ENCODE data around the gene FBXL19. TPM values are rescaled to one million over a fixed set of nuclear protein-coding genes. Genes with fewer than 3 reads are reported as not detected.

Gene FBXL19
- total and polyA plus RNA-seq, 2 of the 13 experiments (the other 11 are each of a cell fraction or from before 2014, with no cell fraction given), result 6.0 to 13.7 TPM

DNA sequence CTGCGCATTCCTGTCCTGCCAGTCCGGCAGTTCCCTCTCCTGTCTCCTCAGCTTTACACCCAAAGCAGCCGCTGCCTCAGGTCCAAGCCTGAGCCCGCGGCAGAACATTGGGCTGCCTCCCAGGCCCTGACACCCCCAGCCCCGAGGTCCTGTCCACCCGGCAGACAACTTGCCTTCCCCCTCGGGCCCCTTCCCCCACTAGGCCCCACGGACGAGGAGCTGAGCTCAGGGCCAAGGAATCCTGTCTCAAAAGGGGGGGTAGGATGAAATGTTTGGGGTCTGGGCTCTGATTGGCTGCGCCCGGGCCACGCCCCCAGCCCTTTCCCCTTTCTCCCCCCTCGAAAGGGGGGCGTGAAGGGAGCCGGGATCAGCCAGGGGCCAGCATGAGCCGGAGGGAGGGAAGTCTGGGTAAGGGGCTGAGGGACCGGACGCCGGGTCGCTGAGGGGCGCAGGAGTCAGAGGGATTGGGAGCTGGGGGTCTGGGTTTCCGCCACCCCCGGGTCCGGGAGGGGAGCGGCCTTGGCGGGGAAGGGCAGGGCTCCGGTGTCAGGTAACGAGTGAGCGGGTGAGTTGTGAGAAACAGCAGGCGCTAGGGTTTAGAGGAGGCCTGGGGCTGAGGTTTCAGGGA lies 27.0 kb upstream of the FBXL19 start, which contains the start of gene CTF1 (continued):
- TF ChIP-seq SP4 (CRISPR knock-in tag; IDR thresholded peaks at IDR 0.05) (peak; percentile 74), DR1 (CRISPR knock-in tag; IDR thresholded peaks at IDR 0.05) (no peak), ZNF615 (CRISPR knock-in tag; IDR thresholded peaks at IDR 0.05; ENCODE audit: borderline replicate concordance) (peak; percentile 75; the same call in 1 of the 2 replicates), ZXDC (CRISPR knock-in tag; IDR thresholded peaks at IDR 0.05) (no peak), FLYWCH1 (CRISPR knock-in tag; IDR thresholded peaks at IDR 0.05) (no peak), ZMYM4 (CRISPR knock-in tag; IDR thresholded peaks at IDR 0.05) (no peak; the same call in 1 of the 2 replicates), SETDB1 (CRISPR knock-in tag; IDR thresholded peaks at IDR 0.05; ENCODE audit: borderline replicate concordance) (no peak), ZNF605 (CRISPR knock-in tag; IDR thresholded peaks at IDR 0.05) (peak; percentile 87), RORA (CRISPR knock-in tag; IDR thresholded peaks at IDR 0.05) (no peak), SMAD3 (CRISPR knock-in tag; IDR thresholded peaks at IDR 0.05) (no peak), DNMT3B (CRISPR knock-in tag; conservative IDR thresholded peaks at IDR 0.05) (peak; percentile 60; the same call in 1 of the 2 replicates), SPEN (CRISPR knock-in tag; IDR thresholded peaks at IDR 0.05; ENCODE audit: low read depth) (peak; percentile 42; the same call in 1 of the 2 replicates), NFATC3 (CRISPR knock-in tag; IDR thresholded peaks at IDR 0.05) (0 out of 2 replicates have a peak, but pooled peaks have one; percentile 50), CBFB (CRISPR knock-in tag; IDR thresholded peaks at IDR 0.05) (no peak), ZNF800 (CRISPR knock-in tag; IDR thresholded peaks at IDR 0.05) (no peak), GATA4 (IDR thresholded peaks at IDR 0.05; ENCODE audit: borderline replicate concordance, low read depth) (no peak), ZNF205 (CRISPR knock-in tag; IDR thresholded peaks at IDR 0.05) (no peak), ARID3A (IDR thresholded peaks at IDR 0.05; ENCODE audit: low read depth, low read length) (no peak), ZBTB38 (CRISPR knock-in tag; IDR thresholded peaks at IDR 0.05) (no peak; the same call in 1 of the 2 replicates), ISL2 (CRISPR knock-in tag; IDR thresholded peaks at IDR 0.05) (no peak; the same call in 1 of the 2 replicates)
- TF ChIP-seq, protein P1, sequence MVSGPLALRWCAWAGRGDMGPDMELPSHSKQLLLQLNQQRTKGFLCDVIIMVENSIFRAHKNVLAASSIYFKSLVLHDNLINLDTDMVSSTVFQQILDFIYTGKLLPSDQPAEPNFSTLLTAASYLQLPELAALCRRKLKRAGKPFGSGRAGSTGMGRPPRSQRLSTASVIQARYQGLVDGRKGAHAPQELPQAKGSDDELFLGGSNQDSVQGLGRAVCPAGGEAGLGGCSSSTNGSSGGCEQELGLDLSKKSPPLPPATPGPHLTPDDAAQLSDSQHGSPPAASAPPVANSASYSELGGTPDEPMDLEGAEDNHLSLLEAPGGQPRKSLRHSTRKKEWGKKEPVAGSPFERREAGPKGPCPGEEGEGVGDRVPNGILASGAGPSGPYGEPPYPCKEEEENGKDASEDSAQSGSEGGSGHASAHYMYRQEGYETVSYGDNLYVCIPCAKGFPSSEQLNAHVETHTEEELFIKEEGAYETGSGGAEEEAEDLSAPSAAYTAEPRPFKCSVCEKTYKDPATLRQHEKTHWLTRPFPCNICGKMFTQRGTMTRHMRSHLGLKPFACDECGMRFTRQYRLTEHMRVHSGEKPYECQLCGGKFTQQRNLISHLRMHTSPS (CRISPR knock-in tag; IDR thresholded peaks at IDR 0.05; ENCODE audit: low read depth), result no peak
- TF ChIP-seq, protein P2, sequence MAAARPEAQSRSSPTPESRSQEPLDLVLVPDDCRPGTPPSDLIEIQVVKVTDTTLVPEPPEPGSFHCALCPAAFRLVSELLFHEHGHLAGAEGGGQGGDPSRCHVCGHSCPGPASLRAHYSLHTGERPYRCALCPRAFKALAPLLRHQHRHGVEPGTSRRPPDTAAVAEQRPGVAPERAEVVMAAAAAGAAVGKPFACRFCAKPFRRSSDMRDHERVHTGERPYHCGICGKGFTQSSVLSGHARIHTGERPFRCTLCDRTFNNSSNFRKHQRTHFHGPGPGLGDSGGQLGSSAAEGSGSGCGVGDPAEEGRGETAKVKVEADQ (CRISPR knock-in tag; IDR thresholded peaks at IDR 0.05; ENCODE audit: borderline replicate concordance), result peak; percentile 65; the same call in 1 of the 2 replicates

Data from HepG2 (cell line).